Urinary bladder (tissue), 4 donors: ENCODE measurements around the gene ZNF197. TPM values are rescaled to one million over a fixed set of nuclear protein-coding genes. Genes with fewer than 3 reads are reported as not detected.
"Not testable (repeated sequence)": the region's sequence is repeated elsewhere in the genome, so short reads cannot be mapped to it uniquely, and the experiment has no call there.

ENCODE experiments used
- DNase-seq: peaks from one replicate; pipeline ENCODE4 v3.0.0-alpha.2; 2015; ENCODE audit errors: extremely low spot score
- H3K27ac ChIP-seq: one replicate; pipeline ENCODE4 v1.5.1; 2013; ENCODE audit warnings: low read depth, mild to moderate bottlenecking, moderate library complexity
- H3K36me3 ChIP-seq: one replicate; pipeline ENCODE4 v1.6.1; 2013; ENCODE audit warnings: mild to moderate bottlenecking, moderate library complexity; ENCODE audit not compliant: insufficient read depth
- H3K4me1 ChIP-seq: one replicate; pipeline ENCODE4 v1.6.1; 2013; ENCODE audit warnings: mild to moderate bottlenecking, moderate library complexity; ENCODE audit not compliant: insufficient read depth
- H3K4me3 ChIP-seq: one replicate; pipeline ENCODE4 v1.5.1; 2013; ENCODE audit warnings: low read depth, low read length
- WGBS: extraction: QIAGEN DNeasy Blood & Tissue Kit; methylation state at CpG from one replicate; pipeline ENCODE4 v1.1.7; 2013; 5-methylcytosine and 5-hydroxymethylcytosine counted together
- polyA plus RNA-seq: library from polyadenylated mRNA; stranded (reverse); fragments of 200-250 nt; gene quantifications from one replicate; pipeline ENCODE4 v1.2.3, GENCODE V29; 2013
- total RNA-seq: library from RNA; depleted of rRNA; stranded (reverse); fragments of >200 nt; gene quantifications from one replicate; pipeline ENCODE4 v1.2.3, GENCODE V29; 2014
- donor health status: healthy with polysubstance abuse.
- donor health status: healthy.

ZNF197 gene
- total RNA-seq (37.9 TPM), polyA plus RNA-seq (11.4 TPM)

DNA sequence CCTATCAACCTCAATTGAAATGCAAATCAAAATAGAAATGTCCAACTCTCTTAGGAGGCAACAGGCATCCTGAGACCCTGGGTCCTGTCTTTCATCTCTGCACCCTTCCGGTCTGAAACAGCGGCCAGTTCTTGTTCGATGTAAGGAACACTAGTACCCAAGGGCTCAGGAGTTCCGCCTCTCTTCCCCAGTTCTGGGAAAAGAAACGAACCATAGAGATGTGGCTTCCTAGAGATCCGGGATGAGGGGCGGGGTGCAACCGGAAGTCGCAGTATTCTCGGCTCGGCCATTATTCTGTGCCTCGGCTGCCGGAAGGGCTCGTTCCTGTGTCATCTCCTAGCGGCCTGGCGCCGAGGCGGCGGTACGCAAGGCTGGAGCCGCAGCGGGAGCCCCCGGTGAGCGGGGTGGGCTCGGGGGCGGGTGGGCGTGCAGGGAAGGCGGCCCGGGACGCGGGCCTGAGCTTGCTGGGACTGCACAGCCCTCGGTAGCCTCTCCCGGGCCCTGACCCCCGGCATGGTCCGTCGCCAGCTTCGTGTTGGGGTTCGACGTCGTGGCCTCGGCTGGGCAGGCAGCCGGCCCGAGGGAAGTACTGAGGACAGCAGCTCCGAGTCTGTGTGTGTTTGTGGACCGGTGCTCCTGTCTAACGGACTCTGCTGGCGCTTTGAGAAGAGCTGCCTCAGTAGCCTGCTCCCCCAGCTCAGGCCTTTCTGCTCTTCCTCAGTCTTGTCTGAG, at the start of gene ZNF197:
Gene ZNF197 (plus strand): TSS at position 288 of the 732 bp plus-strand sequence. CDS start 4,119 bp downstream, outside the sequence.
- peak; percentile 88 for DNase-seq
- Histone ChIP-seq H3K4me3 (peak within 1 kb of the TSS; percentile 86), H3K36me3 (no peaks in the 10 kb centered on the region), H3K4me1 (no peaks in the 10 kb centered on the region), H3K27ac (peak within 1 kb of the TSS; percentile 94)
- WGBS = under 1% methylated on average over 47 of the region's 47 CpGs

DNA sequence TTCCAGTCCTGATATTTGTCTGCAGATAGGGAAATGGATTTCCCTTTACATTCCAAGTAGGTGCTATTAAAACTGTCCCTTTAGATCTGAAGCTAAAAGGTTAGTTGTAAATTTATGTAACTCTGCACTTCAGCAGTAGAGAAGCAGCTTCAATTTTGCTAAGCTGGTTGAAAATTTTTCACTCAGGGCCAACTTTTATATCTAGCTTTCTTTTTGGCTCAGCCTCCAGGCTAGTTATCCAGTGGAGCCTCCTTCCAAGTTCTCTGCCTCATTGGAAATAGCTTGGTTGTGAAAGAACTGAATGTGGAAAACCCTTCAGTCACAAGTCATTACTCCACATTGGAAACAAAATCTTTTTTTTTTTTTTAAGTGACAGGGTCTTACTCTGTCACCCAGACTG, 48.2 kb upstream of the ZNF197 start:
- Histone ChIP-seq H3K4me3 (no peak overlapping the region), H3K27ac (no peak overlapping the region), H3K36me3 (peaks cover 2% of the 10 kb centered on the region), H3K4me1 (no peaks in the 10 kb centered on the region)
- no peak for DNase-seq

DNA sequence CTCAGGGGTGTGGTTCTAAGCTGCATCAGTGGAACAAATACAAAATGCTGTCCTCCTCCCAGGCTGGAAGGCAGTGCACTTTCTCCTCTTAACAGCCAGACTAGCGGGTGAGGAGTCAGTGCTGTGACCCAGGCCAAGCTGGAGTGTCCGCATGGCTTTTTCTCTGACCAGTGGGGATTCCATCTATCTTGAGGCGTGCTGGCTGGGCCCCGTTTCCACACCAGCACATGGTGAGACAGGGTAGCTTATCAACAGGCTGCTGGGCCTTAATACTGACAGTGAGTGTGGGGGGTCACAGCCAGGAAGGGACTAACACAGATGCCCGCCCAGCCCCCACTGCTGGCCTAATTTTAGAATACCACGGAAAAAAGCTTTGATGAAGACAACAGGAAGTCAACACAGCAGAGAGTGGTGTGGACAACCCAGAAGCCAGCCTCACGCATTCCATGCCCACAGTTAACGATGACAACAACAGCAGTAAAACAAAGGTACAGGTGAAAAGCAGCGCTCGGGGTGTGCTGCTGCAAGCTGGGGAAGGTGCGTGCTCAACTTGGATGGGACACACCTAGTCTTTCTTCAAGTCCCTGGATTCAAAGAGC, 47.4 kb upstream of the ZNF197 start:
- H3K4me3 ChIP-seq, H3K27ac ChIP-seq, H3K36me3 ChIP-seq, DNase-seq, H3K4me1 ChIP-seq: not testable (repeated sequence)
- 87% methylated on average over 11 of the region's 11 CpGs for WGBS

DNA sequence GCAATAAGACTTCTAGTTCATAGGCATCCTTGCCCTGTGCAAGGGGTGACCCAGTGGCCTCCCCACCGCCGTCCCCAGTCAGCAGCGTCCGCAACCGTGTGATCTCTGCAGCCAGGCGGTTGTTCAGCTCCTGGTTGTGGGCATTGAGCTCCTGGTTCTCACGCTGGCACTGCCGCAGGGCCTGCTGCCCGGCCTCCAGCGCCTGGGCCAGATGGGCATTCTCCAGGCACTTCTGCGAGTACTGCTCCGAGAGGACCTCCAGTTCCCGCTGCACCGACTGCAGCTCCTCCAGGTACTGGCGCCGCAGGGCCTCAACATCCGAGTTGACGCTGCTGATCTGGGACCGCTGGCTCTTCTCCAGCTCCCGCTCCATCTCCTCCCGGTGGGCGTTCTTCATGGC, 46.5 kb upstream of the ZNF197 start:
- H3K36me3 ChIP-seq, H3K27ac ChIP-seq, DNase-seq, H3K4me3 ChIP-seq, H3K4me1 ChIP-seq: not testable (repeated sequence)
- WGBS = 98% methylated on average over 22 of the region's 22 CpGs

DNA sequence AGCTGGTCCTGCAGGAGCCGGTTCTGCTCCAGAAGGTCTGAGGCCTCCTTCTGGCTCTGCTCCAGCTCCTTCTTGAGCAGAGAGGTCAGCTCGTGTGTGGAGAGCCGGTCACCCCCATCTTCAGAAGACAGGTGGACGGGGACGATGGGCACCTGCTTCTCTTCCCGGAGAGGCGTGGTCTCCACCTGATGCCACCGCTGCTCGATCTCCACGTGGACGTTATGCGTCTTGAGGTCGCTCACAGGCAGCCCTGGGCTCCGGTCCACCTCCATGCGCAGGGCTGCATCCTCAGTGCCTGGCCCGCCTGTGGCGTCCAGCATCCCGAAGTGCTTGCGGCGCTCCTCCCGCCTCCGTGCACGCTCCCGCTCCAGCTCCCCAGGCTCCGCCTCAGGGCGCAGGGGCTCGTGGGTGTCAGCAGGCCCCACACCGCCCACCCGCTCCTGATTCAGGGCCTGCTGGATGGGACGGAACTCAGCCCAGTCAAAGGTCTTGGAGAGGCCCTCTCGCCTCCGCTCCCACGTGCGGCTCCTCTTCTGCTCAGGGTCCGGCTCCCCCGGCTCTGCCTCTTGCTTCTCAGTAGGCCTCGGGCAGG, 45.8 kb upstream of the ZNF197 start:
- WGBS = 97% methylated on average over 37 of the region's 37 CpGs
- DNase-seq = not testable (repeated sequence)

DNA sequence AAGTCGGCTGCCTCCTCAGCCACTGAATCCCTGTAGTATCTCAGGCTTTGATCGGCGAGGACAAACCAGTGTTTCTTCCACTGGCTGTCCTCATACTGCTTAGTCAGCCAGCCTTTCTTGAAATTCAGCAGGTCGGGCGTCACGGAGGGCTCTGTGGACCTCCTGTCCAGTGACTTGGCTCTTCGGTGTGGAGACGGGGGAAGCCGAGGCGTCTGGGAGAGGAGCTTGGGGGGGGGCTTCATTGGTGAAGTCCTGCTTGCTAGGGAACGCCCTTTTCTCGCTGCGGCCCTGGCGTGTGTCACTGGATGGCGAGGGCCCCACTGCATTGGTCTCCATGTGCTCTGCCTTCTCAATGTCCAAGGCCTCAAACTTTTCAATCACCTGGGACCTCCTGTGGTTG, 45.1 kb upstream of the ZNF197 start:
- 97% methylated on average over 15 of the region's 15 CpGs for WGBS

More for the DNA sequence above, 45.8 kb upstream of the ZNF197 start:
- not testable (repeated sequence) for H3K27ac ChIP-seq, H3K4me3 ChIP-seq, H3K4me1 ChIP-seq, H3K36me3 ChIP-seq

DNA sequence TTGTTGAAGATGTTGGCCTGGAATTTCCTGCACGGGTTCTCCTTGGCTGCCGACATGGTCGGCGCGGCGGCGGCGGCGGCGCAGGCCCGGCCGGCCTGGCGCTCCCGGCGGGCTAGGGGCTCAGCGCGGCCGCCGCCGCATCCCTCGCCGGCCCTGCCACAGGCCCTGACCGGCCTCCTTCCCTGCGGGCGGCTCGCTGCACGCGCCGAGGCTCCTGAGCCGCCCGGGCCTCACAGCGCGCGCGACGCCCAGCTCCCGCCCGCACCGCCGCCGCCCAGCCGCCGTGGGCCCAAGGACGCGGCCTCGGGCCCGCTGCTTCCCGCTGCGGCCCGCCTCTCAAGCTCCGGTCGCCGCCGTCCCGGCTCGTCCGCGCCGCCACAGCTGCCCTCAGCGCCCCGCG, 43.9 kb upstream of the ZNF197 start:
- DNase-seq, H3K36me3 ChIP-seq, H3K4me1 ChIP-seq, H3K4me3 ChIP-seq, H3K27ac ChIP-seq: not testable (repeated sequence)
- WGBS = 27% methylated on average over 62 of the region's 62 CpGs

More for the DNA sequence above, 45.1 kb upstream of the ZNF197 start:
- not testable (repeated sequence) for H3K36me3 ChIP-seq, DNase-seq, H3K4me1 ChIP-seq, H3K27ac ChIP-seq, H3K4me3 ChIP-seq

DNA sequence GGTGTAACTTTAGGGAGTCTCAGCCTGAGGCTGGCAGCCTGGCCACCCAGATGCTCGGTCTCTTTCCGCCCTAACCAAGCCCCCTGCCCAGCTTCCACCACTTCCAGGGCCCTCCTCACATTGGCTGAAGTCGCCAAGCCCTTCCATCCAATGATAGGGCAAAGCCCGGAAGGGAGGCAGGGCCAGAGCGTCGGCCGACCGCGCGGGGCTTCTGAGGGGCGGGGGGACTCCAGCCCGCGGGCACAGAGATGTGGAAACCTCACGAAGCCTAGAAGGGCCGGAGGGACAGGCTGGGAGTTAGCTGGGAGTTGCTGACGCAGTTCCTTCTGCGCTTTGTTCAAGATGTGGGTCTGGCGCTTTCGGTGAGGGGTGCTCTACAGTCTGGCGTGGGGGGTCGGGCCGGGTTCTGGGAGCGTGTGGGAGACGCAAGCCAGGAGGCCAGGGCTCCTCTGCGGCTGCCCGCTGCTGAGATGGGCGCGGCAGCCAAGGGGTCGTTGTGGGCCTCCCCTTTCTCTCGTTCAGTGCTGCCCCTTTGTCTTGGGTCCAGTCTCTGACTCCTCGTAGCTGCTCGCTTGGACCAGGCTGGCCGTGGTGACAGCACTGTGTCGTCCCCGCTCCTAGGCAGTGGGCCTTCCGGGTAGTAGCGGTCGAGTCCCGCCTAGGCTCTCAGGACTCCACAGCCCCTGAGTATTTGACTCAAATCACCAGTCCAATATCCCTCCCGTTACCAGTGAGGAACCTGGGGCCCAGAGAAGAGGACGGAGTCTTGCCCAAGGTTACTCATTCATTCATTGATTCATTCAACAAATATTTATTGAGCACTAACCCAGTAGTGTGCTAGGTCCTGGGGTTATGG, 40.0 kb upstream of the ZNF197 start, which contains the start of gene ZNF660:
Gene ZNF660 (plus strand): TSS at position 319 of the 856 bp plus-strand sequence. CDS start 9,230 bp downstream, outside the sequence.
- Histone ChIP-seq H3K27ac (peak within 1 kb of the TSS; percentile 41), H3K4me1 (no peaks in the 10 kb centered on the region), H3K4me3 (peak within 1 kb of the TSS; percentile 58), H3K36me3 (peaks cover 3% of the 10 kb centered on the region)
- DNase-seq = peak; percentile 73
- WGBS = under 1% methylated on average over 41 of the region's 41 CpGs

DNA sequence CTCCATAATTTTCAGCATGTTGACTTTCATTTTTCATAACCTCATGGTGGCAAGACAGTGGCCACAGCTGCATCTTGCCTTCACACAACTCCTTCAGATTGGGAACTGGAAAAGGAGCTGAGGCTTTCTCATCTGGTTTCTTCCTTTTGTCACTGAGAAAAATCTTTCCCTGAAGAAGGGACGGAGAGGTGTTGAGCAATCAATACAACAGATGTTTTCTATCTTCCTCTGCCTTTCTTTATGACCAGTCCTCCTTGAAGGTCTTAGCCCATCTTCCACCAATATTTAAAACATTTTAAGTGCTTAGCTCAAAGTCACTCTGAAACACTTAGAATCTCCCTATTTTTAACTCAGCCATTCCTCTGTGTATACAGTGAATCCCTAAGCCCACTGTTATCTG, 28.2 kb upstream of the ZNF197 start:
- 85% methylated on average over 1 of the region's 1 CpG for WGBS
- Histone ChIP-seq H3K4me1 (no peaks in the 10 kb centered on the region), H3K4me3 (no peak overlapping the region), H3K36me3 (no peaks in the 10 kb centered on the region), H3K27ac (no peak overlapping the region)
- no peak for DNase-seq

DNA sequence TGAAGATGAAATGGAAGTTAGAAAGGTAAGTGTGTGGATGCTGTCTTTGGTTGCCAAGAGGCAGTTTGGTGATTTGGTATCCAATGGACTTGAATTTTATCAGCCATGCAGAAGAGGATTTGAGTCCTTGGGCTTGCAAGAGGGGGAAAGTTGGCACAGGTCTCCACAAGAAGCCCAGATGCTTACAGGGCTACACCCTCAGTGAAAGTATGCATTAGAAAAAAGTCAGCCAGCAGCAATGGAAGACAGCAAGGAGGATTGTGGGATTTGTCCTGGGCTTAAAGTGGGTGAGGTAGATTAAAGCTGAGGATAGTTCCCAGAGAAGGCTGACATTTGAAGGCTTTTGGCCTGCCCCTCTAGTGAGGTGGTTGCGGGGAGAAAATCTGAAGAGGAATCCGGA, 23.1 kb upstream of the ZNF197 start:
- no peak for DNase-seq
- H3K4me1 ChIP-seq = no peaks in the 10 kb centered on the region
- H3K27ac ChIP-seq = no peak overlapping the region
- no peak overlapping the region for H3K4me3 ChIP-seq
- no peaks in the 10 kb centered on the region for H3K36me3 ChIP-seq
- over 99% methylated on average over 2 of the region's 2 CpGs for WGBS

DNA sequence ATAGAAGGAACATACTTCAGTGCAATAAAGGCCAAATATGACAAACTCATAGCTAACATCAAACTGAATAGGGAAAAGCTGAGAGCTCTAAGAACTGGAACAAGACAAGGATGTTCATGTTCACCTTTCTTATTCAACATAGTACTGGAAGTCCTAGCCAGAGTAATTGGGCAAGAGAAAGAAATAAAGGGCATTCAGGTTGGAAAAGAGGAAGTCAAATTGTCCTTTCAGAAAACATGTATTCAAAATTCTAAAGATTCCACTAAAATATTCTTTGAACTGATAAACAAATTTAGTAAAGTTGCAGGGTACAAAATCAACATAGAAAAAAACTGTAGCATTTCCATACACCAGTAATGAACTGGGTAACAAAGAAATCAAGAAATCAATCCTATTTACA, 12.2 kb upstream of the ZNF197 start:
- Histone ChIP-seq H3K4me1 (no peaks in the 10 kb centered on the region), H3K27ac (no peak overlapping the region), H3K36me3 (no peaks in the 10 kb centered on the region), H3K4me3 (no peak overlapping the region)
- no peak for DNase-seq

DNA sequence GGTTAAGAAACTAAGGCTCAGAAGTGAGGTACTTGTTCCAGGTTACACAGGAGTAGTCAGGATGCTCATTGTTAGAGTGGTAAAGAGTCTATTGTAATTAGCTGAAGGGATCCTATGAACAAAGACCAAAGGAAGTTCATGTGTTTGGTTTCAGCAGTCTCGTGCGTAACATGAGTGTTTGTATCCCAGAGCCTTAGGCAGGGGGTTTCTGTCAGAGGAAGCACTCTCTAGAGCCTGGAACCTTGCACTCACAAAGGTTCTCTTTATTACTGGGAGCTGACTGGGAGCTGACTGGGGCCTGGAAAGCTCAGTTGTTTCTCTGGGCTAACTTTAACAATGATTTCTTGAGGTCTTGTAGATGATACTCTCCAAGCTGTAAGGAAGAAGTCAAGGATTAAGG, 3.9 kb downstream of the ZNF197 start:
- WGBS = 88% methylated on average over 2 of the region's 2 CpGs
- DNase-seq = no peak
- no peak overlapping the region for H3K4me3 ChIP-seq
- no peak overlapping the region for H3K27ac ChIP-seq
- H3K4me1 ChIP-seq = no peaks in the 10 kb centered on the region
- peaks cover 4% of the 10 kb centered on the region for H3K36me3 ChIP-seq

DNA sequence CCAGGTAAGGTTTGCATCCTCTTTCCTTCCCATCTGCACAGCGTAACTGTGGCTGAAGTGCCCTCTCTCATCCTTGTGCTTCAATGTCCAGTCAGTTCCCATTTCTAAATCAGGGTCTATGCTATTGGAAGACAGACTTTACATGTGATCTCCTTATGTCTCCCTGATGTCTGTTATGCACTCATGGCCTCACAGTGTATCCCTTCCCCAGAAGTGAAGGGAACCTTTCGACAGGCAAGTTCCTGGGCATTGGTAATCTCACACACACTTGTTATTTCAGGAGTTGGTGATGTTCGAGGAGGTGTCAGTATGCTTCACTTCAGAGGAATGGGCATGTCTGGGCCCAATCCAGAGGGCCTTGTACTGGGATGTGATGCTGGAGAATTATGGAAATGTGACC, 7.4 kb downstream of the ZNF197 start:
- DNase-seq = no peak
- no peaks in the 10 kb centered on the region for H3K4me1 ChIP-seq
- H3K27ac ChIP-seq = no peak overlapping the region
- 93% methylated on average over 3 of the region's 3 CpGs for WGBS
- H3K36me3 ChIP-seq = peaks cover 4% of the 10 kb centered on the region
- H3K4me3 ChIP-seq = no peak overlapping the region
